ENCODE data around the gene LRRC4B.

The LRRC4B gene

GRCh38 chr19:50570997-50571396 is 2.8 kb upstream of the LRRC4B start:
- no peak for DNase-seq

- no peak for DNase-seq
Measured at GRCh38 chr19:50569938-50570540, 1.8 kb upstream of the LRRC4B start.

GRCh38 chr19:50568728-50569698 is 778 bp upstream of the LRRC4B start:
- no peak for DNase-seq

GRCh38 chr19:50567052-50567841 is 988 bp downstream of the LRRC4B start:
- DNase-seq, result no peak

- no peak for DNase-seq
Measured at GRCh38 chr19:50565984-50566903, 2.0 kb downstream of the LRRC4B start.

GRCh38 chr19:50564229-50565105 is 3.8 kb downstream of the LRRC4B start:
- DNase-seq, result no peak

GRCh38 chr19:50563597-50563996 is 4.6 kb downstream of the LRRC4B start:
- DNase-seq, result no peak

GRCh38 chr19:50562996-50563395 is 5.2 kb downstream of the LRRC4B start:
- no peak for DNase-seq

GRCh38 chr19:50562329-50562728 is 5.9 kb downstream of the LRRC4B start:
- DNase-seq, result no peak

- DNase-seq, result no peak
Measured at GRCh38 chr19:50559636-50560035, 8.6 kb downstream of the LRRC4B start.

GRCh38 chr19:50558449-50558848 is 9.8 kb downstream of the LRRC4B start:
- DNase-seq, result no peak

GRCh38 chr19:50558039-50558438 is 10.2 kb downstream of the LRRC4B start:
- no peak for DNase-seq

- no peak for DNase-seq
Measured at GRCh38 chr19:50557009-50557613, 11.1 kb downstream of the LRRC4B start.

GRCh38 chr19:50556282-50557008 is 11.8 kb downstream of the LRRC4B start:
- DNase-seq, result peak; percentile 30

GRCh38 chr19:50555450-50556281 is 12.6 kb downstream of the LRRC4B start:
- no peak for DNase-seq

GRCh38 chr19:50555033-50555432 is 13.2 kb downstream of the LRRC4B start:
- no peak for DNase-seq

GRCh38 chr19:50554212-50554611 is 14.0 kb downstream of the LRRC4B start:
- DNase-seq, result no peak

GRCh38 chr19:50553134-50553703 is 15.0 kb downstream of the LRRC4B start:
- DNase-seq, result no peak

GRCh38 chr19:50552540-50552939 is 15.7 kb downstream of the LRRC4B start:
- no peak for DNase-seq
